ENCODE measurements around the gene SLC6A19.

Gene SLC6A19

GRCh38 chr5:1270933-1271914 is 69.8 kb downstream of the SLC6A19 start:
- DNase-seq = no peak

- DNase-seq = no peak
These were observed 70.8 kb downstream of the SLC6A19 start for GRCh38 chr5:1272201-1272600.

- DNase-seq = no peak
These were observed 72.3 kb downstream of the SLC6A19 start for GRCh38 chr5:1273745-1274144.

- no peak for DNase-seq
These were observed 73.1 kb downstream of the SLC6A19 start for GRCh38 chr5:1274471-1274870.

Measured in GOT3 (cell line).